G401.6 (cell line): ENCODE results near the gene ZNF507.

Experiments
- FAIRE-seq: peaks from 2 replicates; lab custom pipeline; 2012; peaks lifted over from hg19 to GRCh38; lab: Jason Lieb, UNC

Gene ZNF507

GRCh38 chr19:32339988-32340874 lies 5.2 kb upstream of the ZNF507 start:
- no peak for FAIRE-seq

- FAIRE-seq = no peak
Observed at GRCh38 chr19:32342695-32343094, 2.7 kb upstream of the ZNF507 start.

- FAIRE-seq = no peak
Observed at GRCh38 chr19:32343550-32344262, 1.7 kb upstream of the ZNF507 start.

- FAIRE-seq = no peak
Observed at GRCh38 chr19:32346901-32347300, 1.5 kb downstream of the ZNF507 start.

GRCh38 chr19:32347573-32347972 lies 2.2 kb downstream of the ZNF507 start:
- no peak for FAIRE-seq

- FAIRE-seq = no peak
Observed at GRCh38 chr19:32349051-32349450, 3.6 kb downstream of the ZNF507 start.

- FAIRE-seq = no peak
Observed at GRCh38 chr19:32349724-32350470, 4.5 kb downstream of the ZNF507 start.

- FAIRE-seq = no peak
Observed at GRCh38 chr19:32350471-32350865, 5.1 kb downstream of the ZNF507 start.

GRCh38 chr19:32350987-32351348 lies 5.6 kb downstream of the ZNF507 start:
- FAIRE-seq = no peak

GRCh38 chr19:32352241-32352630 lies 6.8 kb downstream of the ZNF507 start:
- no peak for FAIRE-seq

- no peak for FAIRE-seq
Observed at GRCh38 chr19:32354345-32354744, 8.9 kb downstream of the ZNF507 start.

- no peak for FAIRE-seq
Observed at GRCh38 chr19:32355309-32355708, 9.9 kb downstream of the ZNF507 start.

- FAIRE-seq = peak; percentile 76
Observed at GRCh38 chr19:32357720-32358119, 12.3 kb downstream of the ZNF507 start.

- no peak for FAIRE-seq
Observed at GRCh38 chr19:32358321-32358720, 12.9 kb downstream of the ZNF507 start.

GRCh38 chr19:32359581-32359980 lies 14.2 kb downstream of the ZNF507 start:
- FAIRE-seq = no peak

- no peak for FAIRE-seq
Observed at GRCh38 chr19:32361574-32362317, 16.3 kb downstream of the ZNF507 start.

GRCh38 chr19:32362318-32362691 lies 16.9 kb downstream of the ZNF507 start:
- no peak for FAIRE-seq

GRCh38 chr19:32363175-32363574 lies 17.8 kb downstream of the ZNF507 start:
- FAIRE-seq = no peak

GRCh38 chr19:32363632-32364031 lies 18.2 kb downstream of the ZNF507 start:
- FAIRE-seq = no peak

- FAIRE-seq = no peak
Observed at GRCh38 chr19:32364040-32364439, 18.6 kb downstream of the ZNF507 start.

- FAIRE-seq = no peak
Observed at GRCh38 chr19:32367063-32367462, 21.7 kb downstream of the ZNF507 start.

- no peak for FAIRE-seq
Observed at GRCh38 chr19:32367948-32368536, 22.6 kb downstream of the ZNF507 start.
